Measurements from ENCODE around the gene TYW1. TPM values are rescaled to one million over a fixed set of nuclear protein-coding genes. Genes with fewer than 3 reads are reported as not detected.
"Not testable (repeated sequence)": the region's sequence is repeated elsewhere in the genome, so short reads cannot be mapped to it uniquely, and the experiment has no call there.

TYW1 gene
- total RNA-seq, 4 donors from 2014 or later: 19.3 to 75.6 (median 38.6) TPM

GRCh38 chr7:67196176-67196575, 199.5 kb downstream of the TYW1 start:
- H3K27ac ChIP-seq; H3K4me1 ChIP-seq; intact Hi-C loops (cut with DNase I); H3K36me3 ChIP-seq; H3K4me3 ChIP-seq (replicated peaks in 1 of 3); H3K9me3 ChIP-seq; DNase-seq; H3K27me3 ChIP-seq: not testable (repeated sequence)
- 96 to 100% methylated on average over 2 of the region's 2 CpGs for WGBS, 2 donors

- intact Hi-C loops (cut with DNase I): not testable (repeated sequence)
Measured at GRCh38 chr7:67198865-67199526, 202.4 kb downstream of the TYW1 start.

DNA sequence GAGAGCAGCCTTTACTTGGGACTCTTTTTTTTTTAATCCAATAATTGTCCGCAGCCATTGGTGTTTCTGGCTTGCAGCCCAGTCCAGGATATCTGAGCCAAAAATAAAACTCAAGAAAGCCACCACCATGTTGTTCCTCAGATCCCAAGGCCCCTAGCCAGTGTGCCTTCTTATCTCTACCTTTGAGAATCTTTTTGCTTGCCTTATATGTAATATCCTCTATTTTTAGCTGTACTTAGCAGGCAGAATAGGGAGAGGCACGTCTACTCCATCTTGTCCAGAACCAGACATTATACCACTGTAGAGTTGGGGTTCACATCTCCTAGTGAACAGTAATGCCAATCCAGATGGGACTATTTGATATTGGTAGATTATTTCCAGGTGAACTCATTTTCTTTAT, 209.1 kb downstream of the TYW1 start:
- H3K9me3 ChIP-seq; H3K4me3 ChIP-seq (replicated peaks in 1 of 3); H3K4me1 ChIP-seq; intact Hi-C loops (cut with DNase I); H3K27ac ChIP-seq; H3K36me3 ChIP-seq; DNase-seq; H3K27me3 ChIP-seq: not testable (repeated sequence)
- WGBS, 2 donors: 65 to 88% methylated on average over 1 to 2 of the region's 2 CpGs

More at GRCh38 chr7:67198865-67199526, 202.4 kb downstream of the TYW1 start:
- not testable (repeated sequence) for H3K36me3 ChIP-seq; H3K27me3 ChIP-seq; DNase-seq; H3K9me3 ChIP-seq; H3K4me1 ChIP-seq; H3K27ac ChIP-seq; H3K4me3 ChIP-seq (replicated peaks in 1 of 3)
- 98% methylated on average over 8 to 9 of the region's 9 CpGs for WGBS, 2 donors

- no peaks in the 10 kb centered on the region for H3K4me1 ChIP-seq
- no peak for DNase-seq
- H3K4me3 ChIP-seq (replicated peaks in 1 of 3): no peak overlapping the region
- H3K36me3 ChIP-seq: no peaks in the 10 kb centered on the region
- intact Hi-C loops (cut with DNase I): no loop called here
- no peaks in the 10 kb centered on the region for H3K27me3 ChIP-seq
- 97 to 99% methylated on average over 5 of the region's 5 CpGs for WGBS, 2 donors
- no peaks in the 10 kb centered on the region for H3K9me3 ChIP-seq
- TF ChIP-seq POLR2A (IDR thresholded peaks at IDR 0.05) (no peak), CTCF (IDR thresholded peaks at IDR 0.05) (no peak)
- H3K27ac ChIP-seq: no peak overlapping the region
Measured at GRCh38 chr7:67206452-67206851, 209.8 kb downstream of the TYW1 start.

GRCh38 chr7:67208656-67209055, 212.0 kb downstream of the TYW1 start:
- intact Hi-C loops (cut with DNase I): not testable (repeated sequence)

GRCh38 chr7:67209256-67209655, 212.6 kb downstream of the TYW1 start:
- no peaks in the 10 kb centered on the region for H3K9me3 ChIP-seq
- no peaks in the 10 kb centered on the region for H3K27me3 ChIP-seq
- no peak overlapping the region for H3K4me3 ChIP-seq (replicated peaks in 1 of 3)
- DNase-seq: no peak
- intact Hi-C loops (cut with DNase I): no loop called here
- no peaks in the 10 kb centered on the region for H3K4me1 ChIP-seq
- TF ChIP-seq POLR2A (IDR thresholded peaks at IDR 0.05) (no peak), CTCF (IDR thresholded peaks at IDR 0.05) (no peak)
- WGBS, 2 donors: 97 to 99% methylated on average over 4 of the region's 4 CpGs
- H3K27ac ChIP-seq: no peak overlapping the region
- no peaks in the 10 kb centered on the region for H3K36me3 ChIP-seq

More at GRCh38 chr7:67208656-67209055, 212.0 kb downstream of the TYW1 start:
- not testable (repeated sequence) for H3K9me3 ChIP-seq; H3K36me3 ChIP-seq; H3K27ac ChIP-seq; H3K27me3 ChIP-seq; H3K4me3 ChIP-seq (replicated peaks in 1 of 3); H3K4me1 ChIP-seq; DNase-seq
- 88 to 93% methylated on average over 4 of the region's 4 CpGs for WGBS, 2 donors

GRCh38 chr7:67210567-67210966, 213.9 kb downstream of the TYW1 start:
- H3K27me3 ChIP-seq: no peaks in the 10 kb centered on the region
- TF ChIP-seq POLR2A (IDR thresholded peaks at IDR 0.05): no peak
- TF ChIP-seq CTCF (IDR thresholded peaks at IDR 0.05): no peak
- no peak for DNase-seq
- intact Hi-C loops (cut with DNase I): no loop called here
- 95 to 97% methylated on average over 7 of the region's 7 CpGs for WGBS, 2 donors
- no peak overlapping the region for H3K4me3 ChIP-seq (replicated peaks in 1 of 3)
- H3K36me3 ChIP-seq: no peaks in the 10 kb centered on the region
- H3K9me3 ChIP-seq: no peaks in the 10 kb centered on the region
- H3K27ac ChIP-seq: no peak overlapping the region
- H3K4me1 ChIP-seq: no peaks in the 10 kb centered on the region

DNA sequence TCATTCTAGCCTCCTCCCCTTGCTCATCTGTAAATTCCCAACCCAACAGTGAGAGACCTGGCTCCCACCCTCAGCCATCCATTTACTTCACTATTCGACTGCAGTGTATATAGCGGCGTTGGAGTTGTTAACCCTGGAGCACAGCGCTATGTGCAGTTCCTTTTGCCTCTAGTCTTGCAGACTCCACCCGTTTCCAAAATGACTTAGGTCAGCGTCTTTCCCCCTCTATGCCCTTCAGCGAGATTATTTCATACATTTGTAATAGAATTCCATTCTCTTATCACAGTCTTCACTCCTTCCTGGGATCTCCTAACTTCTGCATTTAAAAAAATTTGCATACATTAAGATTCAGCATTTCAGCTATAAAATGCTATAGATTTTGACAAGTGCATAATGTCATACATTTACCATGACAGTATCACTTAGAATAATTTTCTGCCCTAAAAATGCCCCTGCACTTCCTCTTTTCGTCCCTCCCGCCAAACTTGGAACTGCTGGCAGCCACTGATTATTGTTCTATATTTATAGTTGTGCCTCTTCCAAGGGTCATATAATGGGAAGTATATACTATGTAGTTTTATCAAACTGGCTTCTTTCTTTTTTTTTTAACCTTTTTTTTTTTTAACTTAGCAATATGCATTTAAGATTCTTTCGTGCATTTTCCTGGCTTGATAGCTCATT, 215.2 kb downstream of the TYW1 start:
- intact Hi-C loops (cut with DNase I); H3K27ac ChIP-seq: not testable (repeated sequence)
- WGBS, 2 donors: 84 to 90% methylated on average over 10 of the region's 10 CpGs

DNA sequence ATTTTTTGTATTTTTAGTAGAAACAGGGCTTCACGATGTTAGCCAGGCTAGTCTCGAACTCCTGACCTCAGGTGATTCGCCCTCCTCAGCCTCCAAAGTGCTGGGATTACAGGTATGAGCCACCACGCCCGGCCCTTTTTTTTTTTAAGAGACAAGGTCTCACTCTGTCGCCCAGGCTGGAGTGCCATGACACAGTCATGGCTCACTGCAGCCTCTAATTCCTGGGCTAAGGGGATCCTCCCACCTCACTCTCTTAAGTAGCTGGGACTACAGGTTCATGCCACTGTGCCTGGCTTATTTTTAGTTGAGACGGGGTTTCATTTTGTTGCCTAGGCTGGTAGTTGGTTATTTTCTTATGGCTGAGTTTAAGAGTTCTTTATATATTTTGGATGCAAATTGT, 216.4 kb downstream of the TYW1 start:
- H3K27me3 ChIP-seq; H3K4me1 ChIP-seq; H3K9me3 ChIP-seq; H3K27ac ChIP-seq; intact Hi-C loops (cut with DNase I); DNase-seq; H3K36me3 ChIP-seq; H3K4me3 ChIP-seq (replicated peaks in 1 of 3): not testable (repeated sequence)
- 96 to 98% methylated on average over 7 of the region's 7 CpGs for WGBS, 2 donors

More for the DNA sequence above, 215.2 kb downstream of the TYW1 start:
- not testable (repeated sequence) for H3K4me3 ChIP-seq (replicated peaks in 1 of 3); DNase-seq; H3K27me3 ChIP-seq; H3K36me3 ChIP-seq; H3K4me1 ChIP-seq; H3K9me3 ChIP-seq
